Measurements from ENCODE around the gene KIT.
"Not testable (repeated sequence)": the region's sequence is repeated elsewhere in the genome, so short reads cannot be mapped to it uniquely, and the experiment has no call there.

KIT gene

DNA sequence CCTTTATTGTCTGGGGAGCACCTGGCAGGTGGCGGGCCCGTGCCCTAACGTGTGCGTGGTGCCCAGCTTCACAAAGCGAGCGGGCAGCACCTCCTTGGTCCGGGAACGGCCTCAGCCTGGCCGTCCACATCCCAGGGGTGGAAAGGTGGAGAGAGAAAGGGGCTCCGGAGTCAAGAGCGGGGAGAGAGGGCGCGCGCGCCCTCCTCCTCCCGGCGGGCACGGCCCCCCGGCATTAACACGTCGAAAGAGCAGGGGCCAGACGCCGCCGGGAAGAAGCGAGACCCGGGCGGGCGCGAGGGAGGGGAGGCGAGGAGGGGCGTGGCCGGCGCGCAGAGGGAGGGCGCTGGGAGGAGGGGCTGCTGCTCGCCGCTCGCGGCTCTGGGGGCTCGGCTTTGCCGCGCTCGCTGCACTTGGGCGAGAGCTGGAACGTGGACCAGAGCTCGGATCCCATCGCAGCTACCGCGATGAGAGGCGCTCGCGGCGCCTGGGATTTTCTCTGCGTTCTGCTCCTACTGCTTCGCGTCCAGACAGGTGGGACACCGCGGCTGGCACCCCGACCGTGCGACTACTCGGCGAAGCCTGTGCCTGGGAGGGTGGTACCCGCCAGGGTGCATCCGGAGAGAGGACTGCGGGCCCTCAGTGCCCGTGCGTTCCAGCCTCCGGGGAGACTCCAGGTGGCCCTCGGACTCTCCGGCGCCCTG, at the start of gene KIT:
TSS of gene KIT (plus strand) at position 407 of the 701 bp plus-strand sequence. CDS start at position 465, 58 bp downstream.
- DNase-seq (ENCODE audit: low spot score): peak; percentile 76

DNA sequence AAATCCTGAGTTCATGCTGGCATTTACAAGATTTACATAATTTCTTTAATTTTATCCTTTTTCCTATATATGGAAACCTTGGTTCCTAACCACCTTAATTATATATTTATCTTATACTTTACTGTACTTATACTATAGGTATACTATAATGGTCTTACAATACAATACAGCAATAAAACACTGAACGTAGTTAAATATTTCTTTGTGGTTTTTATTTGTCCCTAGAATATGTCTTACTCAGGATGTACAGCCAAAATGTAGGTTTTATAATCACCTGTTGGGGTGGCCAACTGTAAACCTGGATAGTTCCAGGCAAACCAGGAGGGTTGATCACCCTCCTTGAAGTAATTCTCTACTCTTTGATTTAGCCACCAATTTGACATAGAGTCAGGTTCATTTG, 48.4 kb upstream of the KIT start:
- DNase-seq (ENCODE audit: low spot score): no peak

DNA sequence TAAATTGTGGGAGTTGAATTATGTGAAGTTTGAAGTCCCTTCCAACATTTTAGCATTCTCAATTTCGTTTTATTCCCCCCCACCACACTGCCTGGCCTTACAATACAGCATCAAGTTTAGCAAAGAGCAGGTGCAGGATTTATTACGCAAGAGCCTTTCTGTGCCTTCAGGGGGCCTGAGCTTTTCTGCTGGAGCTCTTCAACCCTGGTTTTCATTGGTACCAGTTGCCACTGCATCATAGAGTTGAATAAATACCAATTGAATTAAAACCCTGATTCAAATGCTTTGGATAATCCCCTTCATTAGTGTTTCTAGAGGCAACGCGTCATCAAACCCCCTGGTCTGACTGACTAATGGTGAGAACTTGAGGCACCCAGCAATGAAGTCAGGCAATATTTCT, 43.6 kb upstream of the KIT start:
- no peak for DNase-seq (ENCODE audit: low spot score)

DNA sequence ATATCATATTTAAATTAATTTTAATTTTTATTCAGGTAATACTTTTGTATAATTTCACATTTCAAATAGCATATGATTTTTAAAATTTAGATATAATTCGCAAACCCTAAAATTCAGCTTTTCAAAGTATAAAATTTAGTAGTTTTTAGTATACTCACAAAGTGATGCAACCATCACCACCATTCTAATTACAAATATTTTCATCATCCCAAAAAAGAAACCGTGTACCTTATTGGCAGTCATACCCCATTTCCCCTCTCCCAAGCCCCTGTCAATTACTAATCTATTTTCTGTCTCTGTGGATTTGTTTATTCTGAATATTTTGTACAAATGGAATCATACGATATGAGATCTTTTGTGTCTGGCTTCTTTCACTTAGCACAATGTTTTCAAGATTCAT, 37.0 kb upstream of the KIT start:
- no peak for DNase-seq (ENCODE audit: low spot score)

DNA sequence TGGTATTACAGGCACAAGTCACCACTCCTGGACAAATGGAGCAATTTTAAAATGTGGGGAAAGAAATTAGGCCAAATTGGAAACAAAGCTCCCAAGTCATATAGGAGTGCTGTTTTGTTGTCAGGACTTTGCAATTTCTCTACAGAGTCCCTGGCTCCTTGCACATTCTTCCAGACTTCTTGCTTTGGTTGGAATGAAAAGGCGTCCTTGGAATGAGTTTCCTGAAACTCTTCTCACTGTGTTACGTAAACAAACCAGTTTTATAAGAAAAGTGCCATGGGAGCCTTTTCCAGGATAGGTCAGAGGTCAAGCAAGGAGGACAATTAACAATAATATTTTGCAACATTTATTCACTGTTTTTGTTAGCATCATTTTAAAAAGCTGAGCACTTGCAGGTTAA, 32.4 kb upstream of the KIT start:
- DNase-seq (ENCODE audit: low spot score): peak; percentile 22

DNA sequence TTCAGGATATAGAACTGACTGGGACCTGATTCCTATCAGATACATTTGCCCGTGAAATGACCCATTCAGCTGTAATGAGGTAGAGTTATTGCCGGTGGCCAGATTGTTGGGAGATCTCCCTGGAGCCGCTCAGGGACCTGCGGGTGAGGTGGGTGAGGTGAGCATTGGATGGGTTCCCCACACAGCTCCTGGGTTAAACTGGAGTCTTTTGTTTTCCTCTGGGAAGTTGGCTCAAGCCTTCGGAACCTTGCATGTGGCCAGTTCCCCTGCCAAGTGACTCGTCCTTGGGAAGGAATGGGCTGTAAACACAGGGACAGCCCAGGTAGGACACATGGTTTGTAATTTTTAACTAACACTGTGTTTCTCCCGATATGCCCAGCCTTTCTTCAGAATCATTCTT, 31.6 kb upstream of the KIT start:
- peak; percentile 18 for DNase-seq (ENCODE audit: low spot score)

DNA sequence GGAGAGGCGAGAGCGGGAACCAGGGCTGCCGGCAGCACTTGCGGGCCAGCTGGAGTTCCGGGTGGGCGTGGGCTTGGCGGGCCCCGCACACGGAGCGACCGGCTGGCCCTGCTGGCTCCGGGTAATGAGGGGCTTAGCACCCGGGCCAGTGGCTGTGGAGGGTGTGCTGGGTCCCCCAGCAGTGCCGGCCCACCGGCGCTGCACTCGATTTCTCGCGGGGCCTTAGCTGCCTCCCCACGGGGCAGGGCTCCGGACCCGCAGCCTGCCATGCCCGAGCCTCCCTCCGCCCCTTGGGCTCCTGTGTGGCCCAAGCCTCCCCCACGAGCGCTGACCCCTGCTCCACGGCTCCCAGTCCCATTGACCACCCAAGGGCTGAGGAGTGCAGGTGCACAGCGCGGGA, 25.2 kb upstream of the KIT start:
- no peak for DNase-seq (ENCODE audit: low spot score)

DNA sequence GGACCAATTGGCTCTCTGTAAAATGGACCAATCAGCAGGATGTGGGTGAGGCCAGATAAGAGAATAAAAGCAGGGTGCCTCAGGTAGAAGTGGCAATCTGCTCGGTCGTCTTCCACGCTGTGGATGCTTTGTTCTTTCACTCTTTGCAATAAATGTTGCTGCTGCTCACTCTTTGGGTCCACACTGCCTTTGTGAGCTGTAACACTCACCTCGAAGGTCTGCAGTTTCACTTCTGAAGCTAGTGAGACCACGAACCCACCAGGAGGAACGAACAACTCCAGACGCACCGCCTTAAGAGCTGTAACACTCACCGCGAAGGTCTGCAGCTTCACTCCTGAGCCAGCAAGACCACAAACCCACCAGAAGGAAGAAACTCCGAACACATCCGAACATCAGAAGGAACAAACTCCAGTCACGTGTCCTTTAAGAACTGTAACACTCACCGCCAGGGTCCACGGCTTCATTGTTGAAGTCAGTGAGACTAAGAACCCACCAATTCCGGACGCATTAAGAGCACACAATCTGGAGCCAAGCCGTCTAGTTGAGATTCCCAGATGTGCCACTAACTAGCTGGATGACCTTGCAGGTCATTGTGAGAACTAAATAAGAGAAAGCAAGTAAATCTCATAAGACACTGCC, 24.5 kb upstream of the KIT start:
- DNase-seq (ENCODE audit: low spot score): not testable (repeated sequence)

DNA sequence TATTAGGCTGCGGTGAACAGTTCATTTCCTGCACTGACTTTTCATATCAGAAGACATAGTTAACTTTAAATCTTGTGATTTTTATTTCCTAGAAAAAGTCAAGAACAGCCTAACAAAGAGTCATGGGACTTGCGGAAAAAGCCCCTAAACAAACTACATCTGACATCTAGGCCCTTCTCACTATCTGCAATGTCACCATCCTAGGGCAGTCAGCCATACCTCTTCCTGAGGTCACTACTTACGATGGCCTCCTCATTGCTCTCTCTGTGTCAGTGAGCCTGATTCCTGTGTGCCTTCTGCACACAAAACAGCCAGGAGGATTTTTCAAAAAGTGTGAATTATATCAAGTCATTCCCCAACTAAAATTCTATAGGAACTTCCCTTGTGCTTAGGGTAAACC, 22.4 kb upstream of the KIT start:
- no peak for DNase-seq (ENCODE audit: low spot score)

DNA sequence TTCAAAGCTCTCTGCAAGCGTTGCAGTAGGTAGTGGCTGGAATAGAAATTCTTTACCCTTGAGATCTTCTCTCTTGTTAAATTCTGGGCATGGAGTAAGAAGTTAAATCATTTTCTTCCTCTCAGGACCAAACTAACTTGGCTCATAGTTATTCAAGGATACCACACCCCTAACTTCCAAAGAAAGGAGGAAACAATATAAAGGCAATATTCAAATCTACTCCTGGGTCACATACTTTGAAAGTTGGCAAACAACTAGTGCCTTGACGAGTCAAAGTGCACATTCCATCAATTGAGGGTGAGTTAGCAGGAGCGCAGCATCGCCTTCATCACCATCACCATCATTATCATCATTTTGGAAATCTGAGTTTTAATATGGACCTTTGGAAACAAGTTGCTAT, 20.4 kb upstream of the KIT start:
- DNase-seq (ENCODE audit: low spot score): no peak

DNA sequence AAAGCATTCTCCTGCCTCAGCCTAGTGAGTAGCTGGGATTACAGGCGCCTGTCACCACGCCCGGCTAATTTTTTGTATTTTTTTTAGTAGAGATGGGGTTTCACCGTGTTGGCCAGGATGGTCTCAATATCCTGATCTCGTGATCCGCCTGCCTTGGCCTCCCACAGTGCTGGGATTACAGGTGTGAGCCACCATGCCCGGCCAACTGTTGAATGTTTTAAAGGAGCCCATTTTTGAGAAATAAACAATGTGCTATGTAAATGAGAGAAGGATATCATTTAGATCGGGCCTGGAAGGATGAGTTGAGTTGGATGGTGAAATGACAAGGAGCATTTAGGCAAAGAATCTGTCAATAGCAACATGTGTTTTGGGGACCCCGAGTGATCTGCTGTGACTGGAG, 16.7 kb upstream of the KIT start:
- DNase-seq (ENCODE audit: low spot score): not testable (repeated sequence)

DNA sequence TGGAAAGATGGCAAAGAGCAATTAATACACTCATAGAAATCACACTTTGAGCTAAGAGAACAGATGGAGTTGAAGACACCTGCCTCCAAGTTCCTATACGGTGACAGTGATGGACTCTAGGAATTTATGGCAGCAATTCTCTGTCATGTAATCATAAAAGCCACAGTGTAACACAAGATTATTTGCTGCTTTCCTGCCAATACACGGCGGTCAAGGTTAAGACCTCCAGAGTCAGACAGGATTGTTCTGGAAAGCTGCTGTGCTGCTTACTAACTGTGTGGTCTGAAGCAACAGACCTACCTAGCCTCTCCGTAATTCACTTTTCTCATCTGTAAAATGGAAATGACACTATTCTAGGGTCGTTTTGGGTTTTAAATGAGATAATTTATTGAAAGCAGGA, 14.6 kb upstream of the KIT start:
- DNase-seq (ENCODE audit: low spot score): no peak

DNA sequence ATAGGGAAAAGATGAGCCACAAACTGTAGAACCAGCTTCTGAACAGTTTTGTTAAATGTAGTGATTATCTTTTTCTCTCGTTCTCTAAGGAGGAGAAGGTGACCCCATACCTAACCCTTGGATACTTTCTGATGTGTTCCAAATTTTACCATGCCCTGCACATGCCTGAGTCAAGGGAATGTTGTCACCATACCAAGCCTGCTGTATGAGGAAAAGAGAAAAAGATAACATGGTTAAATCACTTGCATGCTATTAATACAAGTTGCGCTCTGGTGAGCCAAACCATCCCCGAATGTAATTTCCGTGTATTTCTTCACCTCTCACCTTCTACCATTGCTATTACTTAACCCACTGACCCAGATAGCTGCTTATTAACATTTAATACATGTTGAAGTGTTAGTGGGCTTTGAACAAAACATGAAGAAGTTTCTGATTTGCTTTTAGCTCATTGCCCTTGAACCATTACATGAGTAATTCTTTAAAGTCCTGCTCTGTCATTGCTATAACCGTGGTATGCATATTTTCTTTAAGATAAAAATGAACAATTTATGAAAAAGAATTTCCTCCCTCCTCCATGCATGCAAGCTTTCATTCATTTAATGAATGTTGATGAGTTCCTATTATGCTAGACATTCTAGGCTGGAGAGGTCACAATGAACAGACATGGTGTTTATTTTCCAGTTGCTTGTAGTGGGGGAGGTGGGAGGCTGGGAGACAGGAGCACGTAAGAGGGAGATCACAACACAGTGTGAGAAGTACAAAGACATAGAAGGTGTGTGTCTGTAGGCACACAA, 13.6 kb upstream of the KIT start:
- no peak for DNase-seq (ENCODE audit: low spot score)

DNA sequence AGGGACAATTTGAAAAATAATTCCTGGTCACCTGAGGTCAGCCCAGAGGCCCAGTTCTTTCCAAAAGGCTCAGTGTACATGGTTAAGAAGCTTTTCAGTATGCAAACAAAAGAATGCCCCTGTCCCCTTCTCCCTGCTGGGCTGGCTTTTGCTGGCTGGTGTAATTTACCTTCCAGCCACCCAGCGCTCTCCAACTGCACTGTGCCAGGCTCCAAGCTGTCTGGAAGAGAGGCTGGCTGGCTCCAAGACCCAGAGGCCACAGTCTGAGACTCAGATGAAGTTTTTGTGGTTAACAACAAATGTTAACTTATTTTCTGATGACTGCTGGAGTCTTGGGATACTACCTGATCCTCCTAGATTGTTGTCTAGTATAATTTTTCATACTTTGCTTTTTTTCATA, 11.9 kb upstream of the KIT start:
- no peak for DNase-seq (ENCODE audit: low spot score)

DNA sequence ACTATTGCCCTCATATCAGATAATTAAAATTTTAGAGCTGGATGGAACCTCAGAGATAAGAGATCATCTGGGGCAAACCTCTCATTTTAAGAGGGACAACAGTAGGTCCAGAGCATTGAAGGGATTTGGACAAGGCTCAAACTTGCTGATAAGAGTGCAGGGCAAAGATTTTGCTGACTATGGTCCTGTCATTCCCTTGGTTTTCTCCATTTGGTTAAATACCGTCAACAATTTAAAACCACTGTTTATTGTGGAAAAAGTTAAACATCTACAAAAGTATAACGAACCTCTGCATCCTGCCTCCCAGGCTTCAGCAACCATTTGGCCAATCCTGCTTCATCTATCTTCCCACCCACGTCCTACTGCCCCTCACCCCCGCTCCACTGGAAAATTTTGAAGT, 10.7 kb upstream of the KIT start:
- no peak for DNase-seq (ENCODE audit: low spot score)

DNA sequence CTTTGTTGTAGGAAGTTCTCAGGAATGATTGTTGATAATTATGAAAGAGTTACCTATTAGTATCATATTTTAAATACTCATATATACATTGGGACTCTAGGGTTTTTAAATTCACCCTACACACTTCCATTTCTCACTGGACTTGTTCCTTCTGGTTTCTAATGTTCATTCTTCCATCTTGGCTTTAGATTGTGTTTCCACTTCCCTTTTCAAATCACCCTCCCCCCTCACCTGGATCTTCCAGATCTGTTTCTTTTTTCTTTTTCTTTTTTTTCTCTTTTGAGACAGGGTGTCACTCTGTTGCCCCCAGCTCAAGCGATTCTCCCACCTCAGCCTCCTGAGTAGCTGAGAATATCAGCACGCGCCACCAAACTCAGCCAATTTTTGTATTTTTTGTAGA, 6.7 kb upstream of the KIT start:
- DNase-seq (ENCODE audit: low spot score): no peak

DNA sequence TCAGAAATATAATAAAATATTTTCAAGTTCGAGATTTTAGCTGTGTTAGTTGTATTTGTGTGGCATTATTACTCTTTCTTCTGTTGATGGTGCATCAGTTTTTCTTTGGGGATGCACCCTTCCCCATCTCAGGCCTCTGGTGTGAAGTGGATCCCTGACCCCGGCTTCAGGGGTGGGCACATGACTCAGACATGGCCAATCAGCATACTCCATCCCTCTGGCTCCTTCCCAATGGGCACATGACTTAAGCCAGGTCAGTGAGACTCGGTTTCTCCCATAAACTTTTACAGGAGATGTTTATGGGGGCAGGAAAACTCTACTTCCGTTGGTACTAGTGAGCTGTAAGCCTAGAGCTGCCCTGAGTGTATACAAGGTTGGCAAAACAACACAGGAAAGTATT, 3.0 kb upstream of the KIT start:
- no peak for DNase-seq (ENCODE audit: low spot score)

DNA sequence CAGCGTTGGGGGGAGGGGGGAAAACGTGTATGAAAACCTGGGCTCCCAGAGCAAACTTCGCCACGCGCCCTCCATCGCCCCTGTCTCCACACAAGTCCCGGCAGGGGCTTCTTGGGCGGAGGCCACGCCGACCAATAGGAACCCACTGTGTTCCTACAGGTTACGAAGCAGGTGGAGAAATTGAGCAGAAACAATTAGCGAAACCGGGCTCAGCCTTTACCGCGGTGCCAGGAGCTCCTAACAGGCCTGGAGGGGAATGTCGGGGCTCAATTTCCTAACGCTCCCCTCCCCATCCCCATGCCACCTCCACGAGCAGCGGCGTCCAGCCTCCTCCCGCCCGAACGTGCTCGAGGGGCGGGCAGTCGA, 589 bp upstream of the KIT start:
- DNase-seq (ENCODE audit: low spot score): no peak

DNA sequence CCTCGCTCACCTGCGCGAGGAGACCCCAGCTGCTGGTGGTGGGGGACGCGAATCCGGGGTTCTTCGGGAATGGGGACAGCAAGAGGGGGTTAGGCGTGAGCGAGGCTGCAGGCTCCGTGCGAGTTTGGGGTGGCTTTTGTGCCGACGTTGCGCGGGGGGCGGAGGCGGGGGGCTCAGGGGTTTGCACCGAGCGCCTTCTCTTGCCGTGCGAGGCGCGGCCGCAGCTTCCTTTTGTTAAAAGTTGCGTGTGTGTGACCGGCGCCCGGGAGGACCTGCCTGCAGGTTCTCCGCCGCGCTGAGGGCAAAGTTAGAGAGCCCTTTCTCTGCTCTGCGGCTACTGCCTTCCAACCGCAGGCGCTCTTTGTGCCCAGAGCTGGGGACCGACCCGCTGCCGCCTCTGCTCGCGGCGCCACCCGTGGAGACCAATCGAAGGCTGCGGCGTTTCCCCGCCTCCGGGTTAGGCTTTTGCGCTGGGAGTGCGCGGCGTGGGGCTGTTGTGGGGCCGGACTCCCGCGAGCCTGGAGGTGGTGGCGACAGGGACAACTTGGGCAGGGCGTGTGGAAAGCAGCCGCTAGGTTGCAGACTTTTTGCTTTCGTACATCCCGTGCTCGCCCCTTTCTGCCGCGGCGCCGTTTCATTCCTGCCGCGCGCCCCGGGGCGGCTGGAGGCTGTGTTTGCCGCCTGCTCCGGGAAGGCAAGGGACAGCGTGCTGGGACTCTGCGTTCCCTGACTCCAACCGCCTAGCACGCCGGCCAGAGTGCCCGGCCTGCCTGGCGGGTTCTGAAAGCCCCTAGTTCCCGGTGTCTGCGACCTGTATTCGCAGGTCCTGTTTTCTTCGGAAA, 716 bp downstream of the KIT start:
- peak; percentile 72 for DNase-seq (ENCODE audit: low spot score)

DNA sequence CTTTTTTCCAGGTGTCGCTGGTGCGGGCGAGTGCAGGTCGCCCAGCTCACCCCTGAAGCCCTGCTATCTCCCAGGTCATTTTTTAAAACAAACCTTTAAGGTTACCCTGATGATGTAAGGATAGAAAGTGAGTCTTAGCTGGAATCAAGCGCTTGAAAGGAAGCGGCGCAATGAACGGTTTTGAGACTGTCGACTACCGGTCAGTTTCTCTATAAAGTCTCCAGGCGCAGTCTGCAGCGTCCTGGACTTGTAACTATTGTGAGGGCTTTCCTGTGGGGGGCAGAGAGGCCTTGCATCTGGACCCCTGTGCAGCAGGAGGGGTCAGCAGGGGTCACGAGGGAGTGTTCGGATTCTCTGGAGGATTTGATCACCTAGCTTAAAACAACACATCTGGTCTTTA, 1.6 kb downstream of the KIT start:
- no peak for DNase-seq (ENCODE audit: low spot score)

DNA sequence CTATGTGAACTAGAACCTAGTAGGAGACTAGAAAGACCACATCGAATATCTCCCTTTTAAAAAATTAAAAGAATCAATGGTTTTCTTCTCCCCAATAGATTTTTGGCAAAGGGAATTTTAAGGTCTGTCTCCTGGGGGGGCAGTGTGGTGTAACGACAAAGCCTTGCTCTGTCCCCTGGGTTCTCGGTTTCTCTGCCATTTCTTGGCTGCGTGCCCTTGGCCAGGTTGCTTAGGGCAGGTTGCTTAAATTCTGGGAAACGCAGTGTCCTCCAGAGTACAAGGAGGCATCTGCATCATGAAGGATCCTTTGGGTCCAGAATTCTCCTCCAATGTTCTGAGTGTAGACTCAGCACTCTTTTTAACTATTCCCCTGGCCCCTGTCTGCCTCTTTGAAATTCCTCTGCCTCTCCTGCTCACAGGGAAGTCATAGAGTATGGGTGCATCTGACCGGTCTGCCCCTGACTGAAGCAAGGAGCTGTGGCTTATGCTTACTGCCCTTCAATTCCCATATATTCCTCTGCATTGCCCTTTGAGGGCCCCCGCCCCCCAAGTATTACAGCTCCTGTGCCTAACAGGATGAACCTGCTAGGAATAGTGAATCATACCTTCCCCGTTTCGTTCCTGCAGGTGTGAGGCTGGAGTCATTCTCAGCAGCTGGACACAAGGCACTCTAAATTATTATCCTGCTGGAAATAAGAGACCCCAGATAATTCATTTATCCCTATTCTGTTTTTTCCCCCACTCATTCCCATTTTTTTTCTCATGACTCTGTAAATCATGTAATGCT, 2.2 kb downstream of the KIT start:
- DNase-seq (ENCODE audit: low spot score): no peak

DNA sequence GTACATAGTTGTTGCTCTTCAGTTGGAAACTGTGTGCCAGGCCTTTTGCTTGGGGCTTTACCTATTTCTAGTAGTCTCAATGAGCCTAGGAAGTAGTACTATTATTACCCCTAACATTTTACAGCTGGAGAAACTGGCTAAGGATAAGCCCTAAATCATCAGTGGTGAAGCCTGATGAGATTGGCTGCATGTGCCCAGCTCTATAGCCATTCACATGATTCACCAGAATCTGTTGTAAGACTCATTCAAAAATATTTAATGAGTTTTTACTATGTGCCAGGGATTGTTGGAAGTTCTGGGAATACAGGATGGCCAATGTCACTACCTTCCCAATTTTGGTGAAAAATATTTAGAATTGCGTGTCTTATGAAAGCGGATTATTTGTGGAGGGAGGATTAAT, 2.8 kb downstream of the KIT start:
- peak; percentile 56 for DNase-seq (ENCODE audit: low spot score)
